Activated CD4-positive, alpha-beta T cell treated with anti-CD3 and anti-CD28 coated beads, Interleukin-2, amount 10 ng/mL, durations not matched to agents 7 days and 5 days (primary cell): ENCODE results near the gene HS3ST1. TPM values are rescaled to one million over a fixed set of nuclear protein-coding genes. Genes with fewer than 3 reads are reported as not detected.

Source experiments
- CTCF ChIA-PET: fragments of 350-600 bp; sonication (Branson Sonifier 250); formaldehyde crosslinking; loops from one replicate; lab custom pipeline; 2021; ENCODE audit warnings: antibody characterized with exemption; lab: Charles Lee
- POLR2A ChIA-PET: fragments of 350-600 bp; sonication (Branson Sonifier 250); formaldehyde crosslinking; loops from one replicate; lab custom pipeline; 2021; ENCODE audit warnings: antibody characterized with exemption; lab: Charles Lee
- DNase-seq: peaks from one replicate; pipeline ENCODE4 v3.0.0-alpha.2; 2020
- H3K27ac Mint-ChIP-seq: one replicate; pipeline ENCODE4 v1.8.0; 2021; ENCODE audit warnings: mild to moderate bottlenecking, moderate library complexity, mixed read lengths
- H3K27me3 Mint-ChIP-seq: one replicate; pipeline ENCODE4 v1.8.0; 2021; ENCODE audit warnings: mixed read lengths
- H3K36me3 Mint-ChIP-seq: one replicate; pipeline ENCODE4 v1.8.0; 2021; ENCODE audit warnings: low read depth, mixed read lengths
- H3K4me1 Mint-ChIP-seq: one replicate; pipeline ENCODE4 v1.8.0; 2021; ENCODE audit warnings: mixed read lengths
- H3K4me3 Mint-ChIP-seq: one replicate; pipeline ENCODE4 v1.8.0; 2021; ENCODE audit warnings: mild to moderate bottlenecking, moderate library complexity, mixed read lengths
- H3K9me3 Mint-ChIP-seq: one replicate; pipeline ENCODE4 v1.8.0; 2021; ENCODE audit warnings: mixed read lengths
- total RNA-seq, 2 experiments: library from RNA; stranded (reverse); gene quantifications; one replicate each; pipeline ENCODE4 v1.2.3, GENCODE V29; 2021

HS3ST1 gene
- total RNA-seq, 2 experiments from 2014 or later = not detected

- Mint-ChIP-seq H3K36me3 (no peaks in the 10 kb centered on the region), H3K4me1 (peaks cover 3% of the 10 kb centered on the region), H3K9me3 (peaks cover 10% of the 10 kb centered on the region), H3K4me3 (no peak overlapping the region), H3K27ac (no peak overlapping the region), H3K27me3 (peaks cover 5% of the 10 kb centered on the region)
- ChIA-PET CTCF (interaction anchor here (0.6 to 1.3 kb wide), 5 partner anchors 11 to 25 kb away, joined by 3 read pairs; no protein-coding TSS in a partner anchor), POLR2A (no interaction called here)
- DNase-seq = no peak
Measured at GRCh38 chr4:11455201-11455835, 26.6 kb upstream of the HS3ST1 start.

GRCh38 chr4:11451716-11452115 lies 23.0 kb upstream of the HS3ST1 start:
- Mint-ChIP-seq H3K27ac (no peak overlapping the region), H3K9me3 (no peaks in the 10 kb centered on the region), H3K4me3 (no peak overlapping the region), H3K27me3 (peaks cover 6% of the 10 kb centered on the region), H3K4me1 (peaks cover 3% of the 10 kb centered on the region), H3K36me3 (no peaks in the 10 kb centered on the region)
- POLR2A ChIA-PET = no interaction called here
- no peak for DNase-seq
- CTCF ChIA-PET = interaction anchor here (0.6 kb wide), 1 partner anchor 871 kb away, joined by 3 read pairs; no protein-coding TSS in a partner anchor

GRCh38 chr4:11446155-11446811 lies 17.6 kb upstream of the HS3ST1 start:
- ChIA-PET CTCF (interaction anchor here (0.7 to 1.6 kb wide), 5 partner anchors 11 to 39 kb away, joined by 3 to 6 read pairs (median 3); partner anchors contain the start of gene HS3ST1), POLR2A (no interaction called here)
- Mint-ChIP-seq H3K9me3 (no peaks in the 10 kb centered on the region), H3K4me1 (no peaks in the 10 kb centered on the region), H3K4me3 (no peak overlapping the region), H3K27ac (no peak overlapping the region), H3K27me3 (peaks cover 7% of the 10 kb centered on the region), H3K36me3 (no peaks in the 10 kb centered on the region)
- no peak for DNase-seq

- Mint-ChIP-seq H3K4me3 (no peak overlapping the region), H3K27ac (no peak overlapping the region), H3K4me1 (no peaks in the 10 kb centered on the region), H3K27me3 (peaks cover 2% of the 10 kb centered on the region), H3K36me3 (no peaks in the 10 kb centered on the region), H3K9me3 (no peaks in the 10 kb centered on the region)
- no peak for DNase-seq
- CTCF ChIA-PET = no interaction called here
- POLR2A ChIA-PET = no interaction called here
Measured at GRCh38 chr4:11441194-11441556, 12.5 kb upstream of the HS3ST1 start.

DNA sequence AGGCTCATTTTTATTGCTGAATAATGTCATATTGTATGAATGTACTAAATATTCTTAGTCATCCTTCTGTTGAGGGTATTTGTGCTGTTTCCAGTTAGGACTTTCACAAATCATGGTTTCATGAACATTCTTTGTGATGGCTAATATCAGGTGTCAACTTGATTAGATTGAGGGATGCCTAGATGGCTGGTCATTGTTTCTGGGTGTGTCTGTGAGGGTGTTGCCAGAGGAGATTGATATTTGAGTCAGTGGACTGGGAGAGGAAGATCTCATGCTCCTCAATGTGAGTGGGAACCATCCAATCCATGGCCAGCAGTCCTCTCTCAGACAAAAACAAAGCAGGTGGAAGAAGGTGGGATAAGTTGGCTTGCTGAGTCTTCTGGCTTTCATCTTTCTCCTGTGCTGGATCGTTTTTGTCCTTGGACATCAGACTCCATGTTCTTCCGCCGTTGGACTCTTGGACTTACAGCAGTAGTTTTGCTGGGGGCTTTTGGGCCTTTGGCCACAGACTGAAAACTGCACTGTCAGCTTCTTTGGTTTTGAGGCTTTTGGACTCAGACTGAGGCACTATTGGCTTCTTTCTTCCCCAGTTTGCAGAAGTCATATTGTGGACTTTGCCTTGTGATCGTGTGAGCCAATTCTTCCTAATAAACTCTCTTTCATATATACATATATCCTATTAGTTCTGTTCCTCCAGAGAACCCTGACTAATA lies 11.9 kb upstream of the HS3ST1 start:
- ChIA-PET CTCF (no interaction called here), POLR2A (no interaction called here)
- H3K4me3 Mint-ChIP-seq = no peak overlapping the region
- DNase-seq = no peak
- no peaks in the 10 kb centered on the region for H3K4me1 Mint-ChIP-seq
- no peak overlapping the region for H3K27ac Mint-ChIP-seq
- H3K9me3 Mint-ChIP-seq = no peaks in the 10 kb centered on the region
- no peaks in the 10 kb centered on the region for H3K36me3 Mint-ChIP-seq
- no peaks in the 10 kb centered on the region for H3K27me3 Mint-ChIP-seq

DNA sequence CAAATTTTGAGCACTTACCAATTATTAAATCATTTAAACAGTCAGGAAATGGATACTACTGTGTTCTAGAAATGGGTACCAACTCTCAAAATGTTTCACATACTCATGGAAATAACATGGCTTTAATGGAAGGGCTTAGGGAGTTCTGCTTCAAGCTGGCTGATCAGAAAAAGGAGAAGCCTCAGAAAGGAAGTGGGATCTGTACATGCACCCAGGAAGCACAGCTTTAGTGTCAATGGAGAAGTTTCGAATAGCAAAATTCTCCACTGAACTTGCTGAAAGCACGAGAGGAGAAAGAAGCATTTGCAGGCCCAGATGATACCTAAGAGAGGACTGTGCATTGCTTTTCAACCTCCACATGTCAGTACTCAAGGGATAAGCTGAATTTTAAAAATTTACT lies 11.1 kb upstream of the HS3ST1 start:
- Mint-ChIP-seq H3K4me3 (no peak overlapping the region), H3K27me3 (no peaks in the 10 kb centered on the region), H3K27ac (no peak overlapping the region), H3K36me3 (no peaks in the 10 kb centered on the region), H3K9me3 (no peaks in the 10 kb centered on the region), H3K4me1 (no peaks in the 10 kb centered on the region)
- POLR2A ChIA-PET = no interaction called here
- no peak for DNase-seq
- CTCF ChIA-PET = no interaction called here

DNA sequence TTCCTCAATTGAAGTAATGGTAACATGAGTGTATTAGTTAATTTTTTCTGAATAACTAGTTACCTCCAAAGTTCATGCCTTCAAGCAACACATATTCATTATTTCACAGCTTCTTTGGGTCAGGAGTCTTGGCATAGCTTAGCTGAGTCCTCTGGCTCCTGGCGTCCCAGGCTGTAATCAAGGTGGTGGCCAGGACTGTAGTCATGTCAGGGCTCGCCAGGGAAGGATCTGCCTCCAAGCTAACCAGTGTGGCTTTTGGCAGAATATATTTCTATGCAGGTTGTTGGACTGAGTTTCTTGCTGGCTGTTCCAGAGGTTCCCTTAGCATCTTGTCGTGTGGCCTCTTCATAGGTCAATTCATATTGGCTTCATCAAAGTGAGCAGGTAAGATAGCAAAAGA lies 10.0 kb upstream of the HS3ST1 start:
- no peak for DNase-seq
- H3K27me3 Mint-ChIP-seq = peaks cover under 1% of the 10 kb centered on the region
- H3K9me3 Mint-ChIP-seq = no peaks in the 10 kb centered on the region
- no peak overlapping the region for H3K4me3 Mint-ChIP-seq
- ChIA-PET POLR2A (no interaction called here), CTCF (interaction anchor here (0.6 kb wide), 1 partner anchor 95 kb away, joined by 3 read pairs; no protein-coding TSS in a partner anchor)
- no peaks in the 10 kb centered on the region for H3K36me3 Mint-ChIP-seq
- H3K27ac Mint-ChIP-seq = no peak overlapping the region
- H3K4me1 Mint-ChIP-seq = no peaks in the 10 kb centered on the region

GRCh38 chr4:11436673-11437072 lies 8.0 kb upstream of the HS3ST1 start:
- no peak overlapping the region for H3K27ac Mint-ChIP-seq
- CTCF ChIA-PET = interaction anchor here (0.9 to 1.2 kb wide), 2 partner anchors 8 to 18 kb away, joined by 3 read pairs; no protein-coding TSS in a partner anchor
- H3K9me3 Mint-ChIP-seq = no peaks in the 10 kb centered on the region
- DNase-seq = no peak
- no peaks in the 10 kb centered on the region for H3K36me3 Mint-ChIP-seq
- POLR2A ChIA-PET = no interaction called here
- H3K4me3 Mint-ChIP-seq = no peak overlapping the region
- H3K4me1 Mint-ChIP-seq = no peaks in the 10 kb centered on the region
- H3K27me3 Mint-ChIP-seq = peaks cover 16% of the 10 kb centered on the region

DNA sequence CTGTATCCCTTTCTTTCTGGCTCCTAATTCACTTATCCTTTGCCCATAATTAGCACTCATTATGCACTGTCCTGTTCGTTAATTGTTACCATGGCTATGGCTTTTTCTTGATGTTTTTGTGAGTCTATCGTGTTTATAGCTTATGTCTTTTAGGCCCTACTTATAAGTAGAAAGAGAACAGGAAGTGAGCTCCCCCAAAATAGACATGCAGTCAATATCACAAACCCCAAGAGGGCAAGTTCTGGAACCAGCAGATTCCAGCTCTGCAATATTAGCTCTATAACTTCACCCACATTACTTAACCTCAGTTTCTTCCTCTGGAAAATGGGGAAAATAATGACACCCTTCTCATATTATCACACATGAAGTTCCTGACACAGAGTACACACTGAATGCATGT lies 7.4 kb upstream of the HS3ST1 start:
- H3K36me3 Mint-ChIP-seq = no peaks in the 10 kb centered on the region
- POLR2A ChIA-PET = no interaction called here
- no peaks in the 10 kb centered on the region for H3K4me1 Mint-ChIP-seq
- H3K27me3 Mint-ChIP-seq = peaks cover 21% of the 10 kb centered on the region
- DNase-seq = no peak
- CTCF ChIA-PET = interaction anchor here (0.9 to 2.5 kb wide), 3 partner anchors 8 to 19 kb away, joined by 3 to 6 read pairs (median 3); no protein-coding TSS in a partner anchor
- H3K27ac Mint-ChIP-seq = no peak overlapping the region
- no peaks in the 10 kb centered on the region for H3K9me3 Mint-ChIP-seq
- no peak overlapping the region for H3K4me3 Mint-ChIP-seq

- DNase-seq = no peak
- no peaks in the 10 kb centered on the region for H3K36me3 Mint-ChIP-seq
Measured at GRCh38 chr4:11435557-11435956, 6.9 kb upstream of the HS3ST1 start.

DNA sequence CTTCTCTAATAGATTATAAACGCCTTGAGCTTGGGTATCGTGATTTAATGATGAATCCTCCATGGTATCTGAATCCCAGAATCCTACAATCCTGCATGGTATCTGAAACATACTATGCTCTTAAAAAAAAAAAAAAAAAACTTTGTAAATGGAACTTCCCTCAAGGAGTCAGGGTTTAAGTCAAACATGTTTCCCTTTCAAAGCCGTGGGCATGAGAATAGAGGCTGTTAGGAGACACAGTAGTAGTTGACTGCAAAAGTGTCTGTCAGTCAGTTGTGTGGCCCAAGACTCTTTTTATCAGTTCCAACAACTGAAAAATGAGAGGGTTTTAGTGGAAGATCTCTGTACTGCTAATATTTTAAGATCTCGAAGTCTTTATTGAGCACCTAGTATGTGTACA lies 2.4 kb upstream of the HS3ST1 start:
- DNase-seq = no peak
- CTCF ChIA-PET = interaction anchor here (0.7 kb wide), 1 partner anchor 24 kb away, joined by 3 read pairs; no protein-coding TSS in a partner anchor
- POLR2A ChIA-PET = no interaction called here
- Mint-ChIP-seq H3K36me3 (no peaks in the 10 kb centered on the region), H3K4me1 (peaks cover 17% of the 10 kb centered on the region), H3K27me3 (peaks cover 55% of the 10 kb centered on the region), H3K9me3 (no peaks in the 10 kb centered on the region), H3K27ac (no peak overlapping the region), H3K4me3 (no peak overlapping the region)

More at GRCh38 chr4:11435557-11435956, 6.9 kb upstream of the HS3ST1 start:
- no peak overlapping the region for H3K27ac Mint-ChIP-seq
- H3K27me3 Mint-ChIP-seq = peaks cover 24% of the 10 kb centered on the region
- no peak overlapping the region for H3K4me3 Mint-ChIP-seq
- no peaks in the 10 kb centered on the region for H3K4me1 Mint-ChIP-seq
- POLR2A ChIA-PET = no interaction called here
- no peaks in the 10 kb centered on the region for H3K9me3 Mint-ChIP-seq
- CTCF ChIA-PET = interaction anchor here (1.2 to 2.5 kb wide), 2 partner anchors 11 to 20 kb away, joined by 3 to 6 read pairs; no protein-coding TSS in a partner anchor

DNA sequence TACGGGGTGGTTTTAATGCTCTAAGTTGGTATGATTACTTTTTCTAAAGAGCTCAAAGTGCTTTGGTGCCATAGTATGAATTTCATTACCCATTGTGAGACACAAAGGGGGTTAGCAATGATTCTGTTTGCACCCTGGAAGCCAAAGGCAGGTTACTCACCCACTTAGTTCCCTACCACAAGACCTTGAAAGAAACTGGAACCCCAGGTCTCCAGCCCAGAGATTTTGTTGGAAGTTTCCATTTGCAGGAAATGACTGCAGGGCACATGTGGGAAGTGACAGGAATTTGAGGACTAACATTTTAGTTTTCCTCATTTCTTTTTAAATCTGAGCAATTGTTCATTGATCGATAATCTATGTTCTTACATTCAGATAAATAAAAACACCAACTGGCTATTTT lies 1.8 kb upstream of the HS3ST1 start:
- Mint-ChIP-seq H3K4me3 (no peak overlapping the region), H3K27me3 (peaks cover 55% of the 10 kb centered on the region), H3K27ac (no peak overlapping the region), H3K4me1 (peaks cover 17% of the 10 kb centered on the region), H3K9me3 (no peaks in the 10 kb centered on the region), H3K36me3 (no peaks in the 10 kb centered on the region)
- ChIA-PET POLR2A (interaction anchor here (0.6 kb wide), 1 partner anchor 17 kb away, joined by 7 read pairs; no protein-coding TSS in a partner anchor), CTCF (interaction anchor here (0.7 to 0.8 kb wide), 2 partner anchors 25 kb away, joined by 3 read pairs; no protein-coding TSS in a partner anchor)
- DNase-seq = no peak
